HG03025 (cell line): ENCODE data around the gene WNT10A.

Source experiments
- ATAC-seq: cut with Tn5 transposase; IDR thresholded peaks from one replicate; pipeline ENCODE4 v1.9.1; 2021; ENCODE audit warnings: mild to moderate bottlenecking, moderate library complexity; ENCODE audit not compliant: unreplicated experiment, low FRiP score

The WNT10A gene

GRCh38 chr2:218876562-218877219 is 4.0 kb upstream of the WNT10A start:
- no peak for ATAC-seq

GRCh38 chr2:218877331-218877730 is 3.3 kb upstream of the WNT10A start:
- no peak for ATAC-seq

GRCh38 chr2:218877891-218878290 is 2.8 kb upstream of the WNT10A start:
- no peak for ATAC-seq

- ATAC-seq = no peak
These were observed 2.2 kb upstream of the WNT10A start for GRCh38 chr2:218878486-218878885.

GRCh38 chr2:218878926-218879761 is 1.5 kb upstream of the WNT10A start:
- no peak for ATAC-seq

GRCh38 chr2:218879776-218880101 is 913 bp upstream of the WNT10A start:
- ATAC-seq = no peak

GRCh38 chr2:218880859-218881594 is 375 bp downstream of the WNT10A start:
- no peak for ATAC-seq

GRCh38 chr2:218881744-218882460 is 1.2 kb downstream of the WNT10A start:
- ATAC-seq = no peak

GRCh38 chr2:218882461-218882816 is 1.8 kb downstream of the WNT10A start:
- ATAC-seq = no peak

- ATAC-seq = no peak
These were observed 2.3 kb downstream of the WNT10A start for GRCh38 chr2:218882866-218883366.

- ATAC-seq = no peak
These were observed 3.1 kb downstream of the WNT10A start for GRCh38 chr2:218883491-218884490.

- ATAC-seq = no peak
These were observed 3.9 kb downstream of the WNT10A start for GRCh38 chr2:218884519-218884918.

GRCh38 chr2:218885981-218886947 is 5.6 kb downstream of the WNT10A start:
- no peak for ATAC-seq

GRCh38 chr2:218887079-218887478 is 6.4 kb downstream of the WNT10A start:
- no peak for ATAC-seq

GRCh38 chr2:218888341-218888740 is 7.7 kb downstream of the WNT10A start:
- ATAC-seq = no peak

- no peak for ATAC-seq
These were observed 9.3 kb downstream of the WNT10A start for GRCh38 chr2:218889937-218890336.

- ATAC-seq = no peak
These were observed 9.7 kb downstream of the WNT10A start for GRCh38 chr2:218890369-218890768.
